ENCODE measurements around the gene PNRC2.
A peak's percentile ranks its signal among the peaks of the same experiment; 100 is the strongest.

The PNRC2 gene

DNA sequence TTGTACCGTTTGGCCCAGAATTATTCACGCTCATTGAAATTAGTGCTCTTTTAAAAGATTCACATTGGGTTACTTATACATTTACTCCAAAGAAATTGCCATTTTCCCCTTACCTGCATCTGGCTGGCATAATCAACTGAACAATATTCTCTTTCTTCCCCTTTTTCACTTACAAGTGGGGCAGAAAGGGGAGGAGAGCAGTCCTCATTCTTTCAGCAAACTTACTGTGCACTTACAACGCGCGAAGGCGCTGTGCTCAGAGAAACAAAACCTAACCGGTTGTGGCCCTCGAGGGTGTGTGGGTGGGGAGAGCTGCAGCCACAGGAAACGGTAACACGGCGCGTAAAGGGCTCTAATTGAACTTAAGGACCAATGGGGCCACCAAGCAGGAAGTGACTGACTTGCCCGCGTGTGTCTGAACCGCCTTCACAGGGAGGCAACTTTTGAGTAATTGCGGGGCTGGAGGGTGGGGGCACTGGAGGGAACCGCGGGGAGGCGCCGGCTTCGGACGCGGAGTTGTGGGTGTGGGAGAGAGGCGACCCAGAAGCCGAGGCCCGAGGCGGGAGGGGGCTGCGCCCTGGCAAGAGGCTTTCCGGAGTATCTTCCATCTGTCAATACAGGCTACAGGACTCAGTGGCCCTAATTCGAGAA, 693 bp upstream of the PNRC2 start (continued):
- TF ChIP-seq OSR2 (tag by site-specific recombination; IDR thresholded peaks at IDR 0.05) (peak; percentile 47), ZNF404 (tag by site-specific recombination; IDR thresholded peaks at IDR 0.05) (no peak), ZNF16 (tag by site-specific recombination; IDR thresholded peaks at IDR 0.05; ENCODE audit: low read depth) (no peak), ZNF341 (tag by site-specific recombination; IDR thresholded peaks at IDR 0.05; ENCODE audit: low read depth) (peak; percentile 98), ZNF707 (tag by site-specific recombination; IDR thresholded peaks at IDR 0.05) (no peak), YY2 (tag by site-specific recombination; IDR thresholded peaks at IDR 0.05) (no peak), YY1 (tag by site-specific recombination; IDR thresholded peaks at IDR 0.05) (no peak), MEIS1 (CRISPR knock-in tag; IDR thresholded peaks at IDR 0.05; ENCODE audit: borderline replicate concordance) (no peak), HOXD13 (CRISPR knock-in tag; IDR thresholded peaks at IDR 0.05; ENCODE audit: borderline replicate concordance) (0 out of 2 replicates have a peak, but pooled peaks have one; percentile 24), ZNF555 (tag by site-specific recombination; conservative IDR thresholded peaks at IDR 0.05) (no peak), ZBTB20 (tag by site-specific recombination; IDR thresholded peaks at IDR 0.05) (no peak; the same call in 1 of the 2 replicates), ZNF664 (tag by site-specific recombination; IDR thresholded peaks at IDR 0.05) (no peak), ZNF23 (tag by site-specific recombination; IDR thresholded peaks at IDR 0.05; ENCODE audit: borderline replicate concordance) (no peak), ZNF561 (tag by site-specific recombination; IDR thresholded peaks at IDR 0.05; ENCODE audit: borderline replicate concordance) (no peak), ZNF157 (tag by site-specific recombination; IDR thresholded peaks at IDR 0.05) (no peak)
- TF ChIP-seq, protein P1, sequence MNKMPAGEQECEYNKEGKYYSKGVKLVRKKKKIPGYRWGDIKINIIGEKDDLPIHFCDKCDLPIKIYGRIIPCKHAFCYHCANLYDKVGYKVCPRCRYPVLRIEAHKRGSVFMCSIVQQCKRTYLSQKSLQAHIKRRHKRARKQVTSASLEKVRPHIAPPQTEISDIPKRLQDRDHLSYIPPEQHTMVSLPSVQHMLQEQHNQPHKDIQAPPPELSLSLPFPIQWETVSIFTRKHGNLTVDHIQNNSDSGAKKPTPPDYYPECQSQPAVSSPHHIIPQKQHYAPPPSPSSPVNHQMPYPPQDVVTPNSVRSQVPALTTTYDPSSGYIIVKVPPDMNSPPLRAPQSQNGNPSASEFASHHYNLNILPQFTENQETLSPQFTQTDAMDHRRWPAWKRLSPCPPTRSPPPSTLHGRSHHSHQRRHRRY (tag by site-specific recombination; IDR thresholded peaks at IDR 0.05): no peak
- TF ChIP-seq, protein P2, sequence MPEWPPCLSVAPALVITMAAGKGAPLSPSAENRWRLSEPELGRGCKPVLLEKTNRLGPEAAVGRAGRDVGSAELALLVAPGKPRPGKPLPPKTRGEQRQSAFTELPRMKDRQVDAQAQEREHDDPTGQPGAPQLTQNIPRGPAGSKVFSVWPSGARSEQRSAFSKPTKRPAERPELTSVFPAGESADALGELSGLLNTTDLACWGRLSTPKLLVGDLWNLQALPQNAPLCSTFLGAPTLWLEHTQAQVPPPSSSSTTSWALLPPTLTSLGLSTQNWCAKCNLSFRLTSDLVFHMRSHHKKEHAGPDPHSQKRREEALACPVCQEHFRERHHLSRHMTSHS (tag by site-specific recombination; IDR thresholded peaks at IDR 0.05): no peak
- TF ChIP-seq, protein P3, sequence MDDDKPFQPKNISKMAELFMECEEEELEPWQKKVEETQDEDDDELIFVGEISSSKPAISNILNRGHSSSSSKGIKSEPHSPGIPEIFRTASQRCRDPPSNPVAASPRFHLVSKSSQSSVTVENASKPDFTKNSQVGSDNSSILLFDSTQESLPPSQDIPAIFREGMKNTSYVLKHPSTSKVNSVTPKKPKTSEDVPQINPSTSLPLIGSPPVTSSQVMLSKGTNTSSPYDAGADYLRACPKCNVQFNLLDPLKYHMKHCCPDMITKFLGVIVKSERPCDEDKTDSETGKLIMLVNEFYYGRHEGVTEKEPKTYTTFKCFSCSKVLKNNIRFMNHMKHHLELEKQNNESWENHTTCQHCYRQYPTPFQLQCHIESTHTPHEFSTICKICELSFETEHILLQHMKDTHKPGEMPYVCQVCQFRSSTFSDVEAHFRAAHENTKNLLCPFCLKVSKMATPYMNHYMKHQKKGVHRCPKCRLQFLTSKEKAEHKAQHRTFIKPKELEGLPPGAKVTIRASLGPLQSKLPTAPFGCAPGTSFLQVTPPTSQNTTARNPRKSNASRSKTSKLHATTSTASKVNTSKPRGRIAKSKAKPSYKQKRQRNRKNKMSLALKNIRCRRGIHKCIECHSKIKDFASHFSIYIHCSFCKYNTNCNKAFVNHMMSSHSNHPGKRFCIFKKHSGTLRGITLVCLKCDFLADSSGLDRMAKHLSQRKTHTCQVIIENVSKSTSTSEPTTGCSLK (tag by site-specific recombination; IDR thresholded peaks at IDR 0.05): no peak

DNA sequence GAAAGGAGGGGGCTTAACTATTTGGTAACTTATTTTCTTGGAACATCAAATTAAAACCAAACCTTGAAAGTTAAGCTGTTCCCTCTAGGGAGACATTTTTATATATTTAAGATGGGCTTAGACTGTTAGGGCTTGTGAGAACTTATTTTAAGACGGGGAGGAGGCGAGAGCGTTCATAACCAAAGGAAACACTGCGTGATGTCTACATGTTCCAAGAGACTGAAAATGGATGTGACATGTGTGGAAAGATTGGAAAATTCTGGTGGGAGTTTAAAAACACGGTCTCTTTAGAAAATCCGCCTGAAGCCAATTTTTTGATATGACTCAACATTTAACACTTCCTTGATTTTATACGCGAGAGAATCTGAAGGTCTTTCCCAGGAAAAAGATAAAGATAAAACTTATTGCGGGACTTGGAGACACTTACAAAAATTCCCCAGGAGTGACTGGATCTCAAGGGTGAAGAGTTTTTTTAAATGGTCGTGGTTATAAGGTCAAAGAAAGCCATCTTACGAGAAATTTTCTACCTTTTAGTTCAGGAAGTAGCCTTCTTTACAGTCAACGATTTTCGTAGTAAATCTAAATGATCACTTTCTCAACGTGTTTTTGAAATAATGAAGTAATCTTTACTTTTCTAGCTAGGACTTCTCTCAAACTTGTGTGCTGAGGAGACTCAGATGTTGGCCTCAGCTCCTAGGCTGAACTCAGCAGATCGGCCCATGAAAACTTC, 828 bp downstream of the PNRC2 start:
- H3K36me3 ChIP-seq (ENCODE audit: control insufficient read depth in 2 of 2, insufficient read depth in 1 of 2, low read length in 2 of 2): peaks cover 6 to 43% of the 10 kb centered on the region in 2 experiments; a peak in 2 of 3 replicates
- H3K4me1 ChIP-seq (ENCODE audit: control insufficient read depth, insufficient read depth, low read length): no peaks in the 10 kb centered on the region
- CTCF ChIA-PET: interaction anchor here (0.6 to 0.7 kb wide), 2 partner anchors 63 to 150 kb away, joined by 3 read pairs; no protein-coding TSS in a partner anchor
- H3K4me3 ChIP-seq (ENCODE audit: low read depth, low read length): peak overlapping the region; percentile 83
- no peaks in the 10 kb centered on the region for H3K9me3 ChIP-seq (ENCODE audit: control insufficient read depth, insufficient read depth, low read depth, low read length)
- H3K27ac ChIP-seq (ENCODE audit: extremely low read depth, low read depth, low read length): peak overlapping the region; percentile 98
- TF ChIP-seq PRDM1 (tag by site-specific recombination; IDR thresholded peaks at IDR 0.05): 0 out of 2 replicates have a peak, but pooled peaks have one; percentile 6
- TF ChIP-seq ZNF335 (tag by site-specific recombination; conservative IDR thresholded peaks at IDR 0.05): peak; percentile 4; the same call in 1 of the 2 replicates
- TF ChIP-seq IKZF3 (tag by site-specific recombination; IDR thresholded peaks at IDR 0.05): peak; percentile 7; the same call in 1 of the 2 replicates
- TF ChIP-seq, protein P4, sequence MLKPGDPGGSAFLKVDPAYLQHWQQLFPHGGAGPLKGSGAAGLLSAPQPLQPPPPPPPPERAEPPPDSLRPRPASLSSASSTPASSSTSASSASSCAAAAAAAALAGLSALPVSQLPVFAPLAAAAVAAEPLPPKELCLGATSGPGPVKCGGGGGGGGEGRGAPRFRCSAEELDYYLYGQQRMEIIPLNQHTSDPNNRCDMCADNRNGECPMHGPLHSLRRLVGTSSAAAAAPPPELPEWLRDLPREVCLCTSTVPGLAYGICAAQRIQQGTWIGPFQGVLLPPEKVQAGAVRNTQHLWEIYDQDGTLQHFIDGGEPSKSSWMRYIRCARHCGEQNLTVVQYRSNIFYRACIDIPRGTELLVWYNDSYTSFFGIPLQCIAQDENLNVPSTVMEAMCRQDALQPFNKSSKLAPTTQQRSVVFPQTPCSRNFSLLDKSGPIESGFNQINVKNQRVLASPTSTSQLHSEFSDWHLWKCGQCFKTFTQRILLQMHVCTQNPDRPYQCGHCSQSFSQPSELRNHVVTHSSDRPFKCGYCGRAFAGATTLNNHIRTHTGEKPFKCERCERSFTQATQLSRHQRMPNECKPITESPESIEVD (tag by site-specific recombination; IDR thresholded peaks at IDR 0.05): peak; percentile 72
- no peak for TF ChIP-seq ZNF175 (tag by site-specific recombination; IDR thresholded peaks at IDR 0.05)
- no peak for TF ChIP-seq ZFP37 (tag by site-specific recombination; IDR thresholded peaks at IDR 0.05)
- TF ChIP-seq ZNF292 (tag by site-specific recombination; IDR thresholded peaks at IDR 0.05; ENCODE audit: borderline replicate concordance, low read depth): 0 out of 2 replicates have a peak, but pooled peaks have one; percentile 5
- POLR2A ChIA-PET: interaction anchor here (1.3 to 3.2 kb wide), 9 partner anchors 9 to 100 kb away, joined by 3 to 24 read pairs (median 6); partner anchors contain the start of gene SRSF10
